Measurements from ENCODE around the gene ATP2A2.
"Not testable (repeated sequence)": the region's sequence is repeated elsewhere in the genome, so short reads cannot be mapped to it uniquely, and the experiment has no call there.

Gene ATP2A2

GRCh38 chr12:110371408-110372055 lies 90.5 kb downstream of the ATP2A2 start:
- DNase-seq, result no peak

- DNase-seq, result no peak
Measured at GRCh38 chr12:110372056-110372425, 91.0 kb downstream of the ATP2A2 start.

GRCh38 chr12:110373025-110373424 lies 92.0 kb downstream of the ATP2A2 start:
- DNase-seq, result no peak

GRCh38 chr12:110373425-110373824 lies 92.4 kb downstream of the ATP2A2 start:
- no peak for DNase-seq

GRCh38 chr12:110373962-110374611 lies 93.0 kb downstream of the ATP2A2 start:
- no peak for DNase-seq

GRCh38 chr12:110378131-110378790 lies 97.2 kb downstream of the ATP2A2 start:
- DNase-seq, result not testable (repeated sequence)

GRCh38 chr12:110379197-110379596 lies 98.2 kb downstream of the ATP2A2 start:
- no peak for DNase-seq

- no peak for DNase-seq
Measured at GRCh38 chr12:110379631-110380030, 98.6 kb downstream of the ATP2A2 start.

- no peak for DNase-seq
Measured at GRCh38 chr12:110382683-110383082, 101.6 kb downstream of the ATP2A2 start.

Data from HCEC 1CT (cell line).